Ascending aorta (tissue), 2 donors: ENCODE data around the gene CACNA2D2. TPM values are rescaled to one million over a fixed set of nuclear protein-coding genes. Genes with fewer than 3 reads are reported as not detected.

ENCODE experiments used
- DNase-seq, 2 donors: peaks; one replicate each; pipeline ENCODE4 v3.0.0-alpha.2; 2019; ENCODE audit warnings: low spot score in 2 of 2
- H3K27ac ChIP-seq, 2 donors: fragments of 200-600 bp; sonication (generic); one replicate each; pipeline ENCODE4 v1.5.1; 2016 to 2017; ENCODE audit warnings: mild to moderate bottlenecking in 1 of 2
- H3K27me3 ChIP-seq: fragments of 200-600 bp; sonication (generic); one replicate; pipeline ENCODE4 v1.5.1; 2017
- H3K36me3 ChIP-seq, 2 donors: fragments of 200-600 bp; sonication (generic); one replicate each; pipeline ENCODE4 v1.5.1; 2016
- H3K4me1 ChIP-seq, 2 donors: fragments of 200-600 bp; sonication (generic); one replicate each; pipeline ENCODE4 v1.5.1; 2016 to 2017; ENCODE audit warnings: mild to moderate bottlenecking in 1 of 2
- H3K4me3 ChIP-seq, 2 donors: fragments of 200-600 bp; sonication (generic); one replicate each; pipeline ENCODE4 v1.5.1; 2016 to 2017; ENCODE audit warnings: mild to moderate bottlenecking in 1 of 2
- H3K9me3 ChIP-seq, 2 donors: fragments of 200-600 bp; sonication (generic); one replicate each; pipeline ENCODE4 v1.5.1; 2016
- CTCF ChIP-seq, 3 experiments: fragments of 200-600 bp in 2 of 3; fragments of 450-650 bp in 1 of 3; sonication (generic) in 2 of 3; IDR thresholded peaks; one replicate each; pipeline ENCODE4 v1.5.1; 2016 to 2019; ENCODE audit warnings: antibody characterized with exemption in 3 of 3, mild to moderate bottlenecking in 1 of 3, moderate library complexity in 1 of 3
- intact Hi-C: fragments of 100-400 bp; cut with DNase I; formaldehyde crosslinking; loops from one replicate; pipeline ENCODE4 v1.15.1; 2023
- total RNA-seq: library from RNA; depleted of rRNA; stranded (reverse); fragments of >200 nt; gene quantifications from one replicate; pipeline ENCODE4 v1.1.0, GENCODE V29; 2016

CACNA2D2 gene
- total RNA-seq, 1 donor from 2014 or later: 0.85 TPM

- intact Hi-C loops: no loop called here
- peak in 1 of 2 donors; percentile 70 for DNase-seq
- H3K4me1 ChIP-seq: peaks cover 12 to 36% of the 10 kb centered on the region in 2 donors
- peak within 1 kb of the TSS; percentile 66 to 81 for H3K4me3 ChIP-seq
- peak within 1 kb of the TSS; percentile 92 to 93 for H3K27ac ChIP-seq
- H3K36me3 ChIP-seq: peaks cover 0 to 25% of the 10 kb centered on the region in 2 donors
- no peak for TF ChIP-seq CTCF (IDR thresholded peaks at IDR 0.05)
- H3K27me3 ChIP-seq: no peaks in the 10 kb centered on the region
- H3K9me3 ChIP-seq: no peaks in the 10 kb centered on the region
Observed at GRCh38 chr3:50322386-50323091, 180.9 kb downstream of the CACNA2D2 start, which contains the start of gene HYAL2. TSS of gene HYAL2 (minus strand) at chr3:50322745. CDS start at chr3:50320489, 2,256 bp downstream.

- no peaks in the 10 kb centered on the region for H3K27me3 ChIP-seq
- peak overlapping the region; percentile 92 to 93 for H3K27ac ChIP-seq
- H3K36me3 ChIP-seq: peaks cover 0 to 26% of the 10 kb centered on the region in 2 donors
- H3K4me3 ChIP-seq: peak overlapping the region; percentile 66 to 81
- DNase-seq: no peak
- intact Hi-C loops: no loop called here
- H3K9me3 ChIP-seq: no peaks in the 10 kb centered on the region
- H3K4me1 ChIP-seq: peaks cover 10 to 31% of the 10 kb centered on the region in 2 donors
- TF ChIP-seq CTCF (IDR thresholded peaks at IDR 0.05): no peak
Observed at GRCh38 chr3:50322115-50322385, 181.4 kb downstream of the CACNA2D2 start.

- H3K4me3 ChIP-seq: peak overlapping the region; percentile 66 to 81
- no peaks in the 10 kb centered on the region for H3K27me3 ChIP-seq
- peak in 1 of 2 donors; percentile 94 for DNase-seq
- intact Hi-C loops: loop anchor here (1.0 kb wide), 1 partner anchor 22 kb away; the partner anchor contains the start of genes HYAL3 and NAA80
- peaks cover 8 to 28% of the 10 kb centered on the region in 2 donors for H3K4me1 ChIP-seq
- H3K36me3 ChIP-seq: peaks cover 0 to 31% of the 10 kb centered on the region in 2 donors
- H3K27ac ChIP-seq: peak overlapping the region; percentile 92 to 93
- peak; percentile 26 to 63 (median 44) for TF ChIP-seq CTCF (IDR thresholded peaks at IDR 0.05)
- H3K9me3 ChIP-seq: no peaks in the 10 kb centered on the region
Observed at GRCh38 chr3:50321336-50322114, 181.9 kb downstream of the CACNA2D2 start.

- Histone ChIP-seq H3K9me3 (no peaks in the 10 kb centered on the region), H3K4me1 (peaks cover 8 to 28% of the 10 kb centered on the region in 2 donors), H3K4me3 (peak overlapping the region; percentile 66 to 81), H3K27ac (peak overlapping the region; percentile 92 to 93), H3K36me3 (peaks cover 0 to 31% of the 10 kb centered on the region in 2 donors), H3K27me3 (no peaks in the 10 kb centered on the region)
- DNase-seq: peak in 1 of 2 donors; percentile 86
- peak in 1 of 3 experiments; percentile 5 for TF ChIP-seq CTCF (IDR thresholded peaks at IDR 0.05)
- intact Hi-C loops: loop anchor here (1.0 kb wide), 1 partner anchor 22 kb away; the partner anchor contains the start of genes HYAL3 and NAA80
Observed at GRCh38 chr3:50320853-50321335, 182.5 kb downstream of the CACNA2D2 start.

GRCh38 chr3:50319894-50320625 is 183.4 kb downstream of the CACNA2D2 start:
- peak overlapping the region; percentile 66 to 81 for H3K4me3 ChIP-seq
- peaks cover 0 to 24% of the 10 kb centered on the region in 2 donors for H3K36me3 ChIP-seq
- intact Hi-C loops: no loop called here
- H3K27me3 ChIP-seq: no peaks in the 10 kb centered on the region
- H3K9me3 ChIP-seq: no peaks in the 10 kb centered on the region
- TF ChIP-seq CTCF (IDR thresholded peaks at IDR 0.05): no peak
- DNase-seq: no peak
- peak overlapping the region; percentile 92 to 93 for H3K27ac ChIP-seq
- H3K4me1 ChIP-seq: peaks cover 8 to 28% of the 10 kb centered on the region in 2 donors
